Calu3 (cell line): Measurements from ENCODE around the gene NCAM2. TPM values are rescaled to one million over a fixed set of nuclear protein-coding genes. Genes with fewer than 3 reads are reported as not detected.

Experiments
- BruUV-seq: library from RNA; stranded (reverse); fragments of 400-500 nt; replicated peaks from 2 replicates; lab custom pipeline; 2021; lab: Mats Ljungman, UMichigan
- CTCF ChIA-PET: fragments of 300-600 bp; sonication (Branson Sonifier 250); formaldehyde crosslinking; loops from one replicate; lab custom pipeline; 2022; ENCODE audit warnings: antibody characterized with exemption; lab: Charles Lee
- DNase-seq: peaks from one replicate; pipeline ENCODE4 v3.0.0; 2022
- H3K27ac Mint-ChIP-seq: one replicate; pipeline ENCODE4 v1.8.0; 2022; ENCODE audit warnings: mixed read lengths; ENCODE audit not compliant: unreplicated experiment
- H3K27me3 Mint-ChIP-seq: one replicate; pipeline ENCODE4 v1.8.0; 2022; ENCODE audit warnings: mixed read lengths; ENCODE audit not compliant: unreplicated experiment
- H3K36me3 Mint-ChIP-seq: one replicate; pipeline ENCODE4 v1.8.0; 2022; ENCODE audit warnings: mild to moderate bottlenecking, moderate library complexity, mixed read lengths; ENCODE audit not compliant: insufficient read depth, unreplicated experiment
- H3K4me1 Mint-ChIP-seq: one replicate; pipeline ENCODE4 v1.8.0; 2022; ENCODE audit warnings: mild to moderate bottlenecking, low read depth, mixed read lengths; ENCODE audit not compliant: unreplicated experiment
- H3K4me3 Mint-ChIP-seq: one replicate; pipeline ENCODE4 v1.8.0; 2022; ENCODE audit warnings: mild to moderate bottlenecking, low read depth, moderate library complexity, mixed read lengths; ENCODE audit not compliant: unreplicated experiment
- H3K9me3 Mint-ChIP-seq: one replicate; pipeline ENCODE4 v1.8.0; 2022; ENCODE audit warnings: low read depth, mixed read lengths; ENCODE audit not compliant: unreplicated experiment
- CTCF ChIP-seq: fragments of 200-600 bp; IDR thresholded peaks from one replicate; pipeline ENCODE4 v1.8.0; 2022; ENCODE audit warnings: antibody characterized with exemption; ENCODE audit not compliant: unreplicated experiment
- intact Hi-C: fragments of 100-400 bp; cut with micrococcal nuclease; formaldehyde crosslinking; loops from one replicate; pipeline ENCODE4 v1.10.0; 2022; ENCODE audit not compliant: unreplicated experiment
- total RNA-seq: library from RNA; stranded (reverse); gene quantifications from 2 replicates; pipeline ENCODE4 v1.2.3, GENCODE V29; 2022

The NCAM2 gene
- total RNA-seq, 1 experiment from 2014 or later, result not detected

GRCh38 chr21:21097466-21097865, 99.3 kb downstream of the NCAM2 start:
- no peaks in the 10 kb centered on the region for H3K9me3 Mint-ChIP-seq
- CTCF ChIA-PET, result no interaction called here
- no TSS peak for BruUV-seq
- DNase-seq, result no peak
- H3K4me1 Mint-ChIP-seq, result no peaks in the 10 kb centered on the region
- no peak overlapping the region for H3K27ac Mint-ChIP-seq
- no peak for TF ChIP-seq CTCF
- H3K36me3 Mint-ChIP-seq, result no peaks in the 10 kb centered on the region
- H3K27me3 Mint-ChIP-seq, result no peaks in the 10 kb centered on the region
- H3K4me3 Mint-ChIP-seq, result no peak overlapping the region
- intact Hi-C loops, result no loop called here

GRCh38 chr21:21101911-21102310, 103.7 kb downstream of the NCAM2 start:
- Mint-ChIP-seq H3K9me3 (peaks cover 3% of the 10 kb centered on the region), H3K27me3 (no peaks in the 10 kb centered on the region), H3K4me3 (no peak overlapping the region), H3K27ac (no peak overlapping the region), H3K4me1 (no peaks in the 10 kb centered on the region), H3K36me3 (no peaks in the 10 kb centered on the region)
- TF ChIP-seq CTCF, result no peak
- intact Hi-C loops, result no loop called here
- BruUV-seq, result no TSS peak
- CTCF ChIA-PET, result no interaction called here
- no peak for DNase-seq

GRCh38 chr21:21102896-21103295, 104.7 kb downstream of the NCAM2 start:
- CTCF ChIA-PET, result no interaction called here
- Mint-ChIP-seq H3K27me3 (no peaks in the 10 kb centered on the region), H3K4me1 (no peaks in the 10 kb centered on the region), H3K36me3 (no peaks in the 10 kb centered on the region), H3K27ac (no peak overlapping the region), H3K4me3 (no peak overlapping the region), H3K9me3 (peaks cover 3% of the 10 kb centered on the region)
- BruUV-seq, result no TSS peak
- intact Hi-C loops, result no loop called here
- no peak for TF ChIP-seq CTCF
- no peak for DNase-seq

- TF ChIP-seq CTCF, result no peak
- BruUV-seq, result no TSS peak
- Mint-ChIP-seq H3K27me3 (no peaks in the 10 kb centered on the region), H3K4me1 (no peaks in the 10 kb centered on the region), H3K27ac (no peak overlapping the region), H3K9me3 (peaks cover 3% of the 10 kb centered on the region), H3K4me3 (no peak overlapping the region), H3K36me3 (no peaks in the 10 kb centered on the region)
- intact Hi-C loops, result no loop called here
- no peak for DNase-seq
- CTCF ChIA-PET, result no interaction called here
These were observed 105.5 kb downstream of the NCAM2 start for GRCh38 chr21:21103692-21104091.
